GM18507 (cell line): ENCODE results near the gene PLXNA1.

Experiments
- DNase-seq: peaks from one replicate; pipeline ENCODE4 v3.0.0; 2011; ENCODE audit warnings: low read depth; ENCODE audit not compliant: insufficient read length; ENCODE audit errors: extremely low spot score
- FAIRE-seq: peaks from 2 replicates; lab custom pipeline; 2011; peaks lifted over from hg19 to GRCh38; lab: Jason Lieb, UNC

PLXNA1 gene

DNA sequence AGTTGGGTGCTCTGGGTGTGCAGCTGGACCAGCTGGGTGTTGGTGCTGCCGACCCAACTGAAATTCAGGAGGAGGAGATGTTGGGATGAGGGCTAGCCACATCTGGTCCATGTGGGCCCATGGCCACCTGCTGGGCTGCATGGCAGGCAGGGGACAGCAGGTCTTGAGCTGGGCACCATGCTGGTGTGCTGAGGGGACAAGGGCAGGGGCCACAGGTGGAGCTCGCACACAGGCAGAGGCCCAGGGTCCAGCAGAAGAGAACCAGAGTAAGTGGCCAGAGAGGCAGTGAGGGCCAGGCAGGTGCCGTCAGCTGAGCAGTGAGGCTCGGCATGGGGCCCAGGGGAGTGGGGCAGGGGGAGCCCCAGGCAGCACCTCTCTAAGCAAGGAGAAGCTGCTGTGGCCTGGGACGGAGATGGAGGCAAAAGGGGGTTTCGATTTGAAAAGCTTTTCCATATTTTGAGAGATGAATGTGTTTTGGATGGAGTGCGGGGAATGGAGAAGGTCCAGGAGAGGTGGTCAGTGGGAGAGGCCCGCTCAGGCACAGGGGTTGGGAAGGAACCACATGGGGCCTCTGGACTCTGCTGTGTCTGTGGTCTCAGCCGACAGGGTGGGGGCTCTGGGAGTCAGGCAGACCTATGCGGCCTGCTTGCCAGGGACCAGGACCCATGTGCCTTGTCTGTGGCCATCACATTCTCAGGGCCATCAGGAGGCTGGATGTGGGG is 30.5 kb upstream of the PLXNA1 start:
- no peak for FAIRE-seq
- DNase-seq = no peak

GRCh38 chr3:126952983-126953660 is 29.8 kb upstream of the PLXNA1 start:
- FAIRE-seq = no peak
- no peak for DNase-seq

DNA sequence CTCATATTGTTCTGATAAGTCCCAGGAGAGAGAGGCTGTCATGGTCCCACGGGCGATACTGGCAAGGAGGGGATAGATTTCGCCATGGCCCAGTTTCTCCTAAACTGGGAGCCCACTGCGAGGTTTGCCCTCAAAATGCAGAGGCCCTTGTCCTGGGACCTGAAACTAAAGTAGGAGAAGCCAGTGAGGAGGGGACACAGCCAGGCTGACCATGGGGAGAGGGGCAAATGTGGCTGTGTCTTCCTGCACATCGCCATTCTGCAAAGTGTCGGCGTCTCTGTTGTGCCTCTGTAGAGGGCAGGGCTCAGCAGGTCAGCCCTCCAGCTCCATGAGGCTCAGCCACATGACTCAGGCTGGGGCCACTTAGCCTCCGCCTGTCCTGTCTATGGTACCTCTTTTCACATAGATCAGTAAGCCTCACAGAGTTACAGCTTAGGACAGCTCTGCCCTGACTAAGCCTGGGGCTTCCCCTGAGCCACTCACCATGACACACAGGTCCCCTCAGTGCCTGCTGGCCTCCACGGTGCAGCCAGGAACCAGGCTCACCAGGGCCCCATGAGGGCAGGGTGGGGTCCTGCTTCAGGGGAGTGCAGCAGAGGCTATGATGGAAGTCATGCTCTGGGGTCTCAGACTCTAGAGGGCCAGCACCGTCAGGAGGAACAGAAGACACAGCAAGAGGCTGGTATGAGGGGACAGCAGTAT is 28.6 kb upstream of the PLXNA1 start:
- DNase-seq = no peak
- peak; percentile 76 for FAIRE-seq

GRCh38 chr3:126955004-126955790 is 27.7 kb upstream of the PLXNA1 start:
- FAIRE-seq = peak; percentile 88

GRCh38 chr3:126956361-126956760 is 26.6 kb upstream of the PLXNA1 start:
- DNase-seq (no peak), FAIRE-seq (no peak)

More at GRCh38 chr3:126955004-126955790, 27.7 kb upstream of the PLXNA1 start:
- DNase-seq = peak; percentile 23

DNA sequence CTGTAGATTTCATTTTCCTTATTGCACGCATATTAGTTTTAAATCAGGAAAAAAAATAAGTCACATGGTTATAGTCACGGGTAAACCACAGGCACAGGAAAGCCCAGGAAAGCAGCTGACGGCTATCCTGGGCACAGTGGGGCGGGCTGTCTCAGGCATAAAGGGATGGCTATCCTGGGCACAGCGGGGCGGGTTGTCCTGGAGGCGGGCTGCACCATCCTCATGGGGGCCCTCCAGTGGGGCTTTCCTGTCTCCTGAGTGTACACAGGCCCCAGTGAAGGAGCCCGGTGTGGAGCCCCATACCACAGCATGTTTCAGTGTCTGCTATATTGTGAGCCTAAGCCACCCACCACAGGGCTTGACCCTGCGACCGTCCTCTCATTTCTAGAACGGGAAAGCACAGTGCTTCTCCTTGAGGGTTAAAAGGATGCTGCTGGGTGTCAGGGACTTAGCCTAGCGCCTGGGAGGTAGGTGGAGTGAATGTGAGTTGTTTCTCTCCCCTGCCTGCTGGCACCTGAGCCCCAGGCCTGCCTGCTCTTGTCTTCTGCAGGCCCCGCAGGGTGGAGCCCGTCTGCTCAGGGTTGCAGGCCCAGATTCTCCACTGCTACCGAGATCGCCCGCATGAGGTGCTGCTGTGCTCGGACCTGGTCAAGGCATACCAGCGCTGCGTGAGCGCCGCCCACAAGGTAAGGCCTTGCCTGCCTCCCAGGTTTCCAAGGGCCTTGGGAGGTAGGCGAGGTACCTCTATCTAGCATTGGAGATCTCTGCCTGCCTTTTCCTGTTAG is 25.9 kb upstream of the PLXNA1 start:
- FAIRE-seq = no peak
- no peak for DNase-seq

GRCh38 chr3:126957776-126958637 is 24.9 kb upstream of the PLXNA1 start:
- DNase-seq (no peak), FAIRE-seq (no peak)

DNA sequence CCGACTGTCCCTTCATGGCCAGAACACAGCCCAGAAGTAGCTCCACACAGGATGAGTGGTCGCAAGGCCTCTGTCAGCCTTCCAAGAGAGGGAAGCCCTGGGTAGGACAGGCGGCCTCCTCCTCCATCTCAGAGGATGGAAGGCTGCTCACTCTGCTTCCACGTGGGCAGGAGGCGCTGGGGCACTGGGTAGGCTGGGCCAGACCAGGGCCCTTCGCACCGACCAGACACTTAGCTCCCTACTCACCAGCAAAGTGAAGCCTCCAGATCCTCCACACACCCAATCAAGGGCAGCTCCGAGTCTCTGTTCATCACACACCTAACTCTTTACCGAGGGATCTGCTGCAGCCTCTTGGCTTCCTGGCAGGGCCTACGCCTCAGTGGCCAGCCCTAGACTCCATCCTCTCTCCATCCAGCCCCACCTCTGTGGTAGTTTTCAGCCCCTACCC is 24.3 kb upstream of the PLXNA1 start:
- no peak for DNase-seq
- FAIRE-seq = no peak

DNA sequence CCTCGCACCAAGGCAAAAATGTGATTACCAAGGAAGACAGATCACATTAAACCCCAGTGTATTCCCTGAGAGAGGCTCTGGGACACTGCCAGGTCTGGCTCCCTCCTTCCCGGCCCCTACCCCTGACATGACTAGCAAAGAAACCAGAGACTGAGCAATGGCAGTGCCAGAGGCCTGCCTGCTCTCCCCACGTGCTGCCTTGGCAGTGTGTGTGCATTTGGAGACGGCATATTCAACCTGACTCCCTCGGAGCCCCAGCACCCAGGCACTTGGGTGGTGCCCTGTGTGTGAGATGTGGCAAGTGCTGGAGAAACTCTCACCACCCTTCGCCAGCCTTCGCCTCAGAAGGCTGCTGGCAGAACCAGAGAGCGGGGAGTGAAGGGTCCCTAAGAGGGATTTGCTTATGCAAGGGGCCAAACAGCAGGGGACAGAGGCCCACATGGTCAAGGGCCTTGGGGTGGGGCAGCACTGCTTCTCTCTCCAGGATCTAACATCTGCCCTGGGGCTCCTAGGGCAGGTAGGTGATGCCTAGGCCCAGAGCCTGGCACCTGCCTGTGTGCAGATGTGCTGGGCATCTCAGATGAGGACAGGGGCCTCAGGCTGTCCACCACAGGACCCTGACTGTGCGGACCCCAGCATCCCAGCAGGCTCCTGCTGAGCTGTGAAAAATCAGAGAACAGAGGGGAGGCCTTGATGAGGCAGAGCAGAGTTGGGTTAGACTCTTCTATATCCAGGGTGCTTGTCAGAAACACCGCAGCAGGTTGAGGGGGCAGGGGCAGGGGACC is 23.6 kb upstream of the PLXNA1 start:
- no peak for FAIRE-seq
- no peak for DNase-seq

DNA sequence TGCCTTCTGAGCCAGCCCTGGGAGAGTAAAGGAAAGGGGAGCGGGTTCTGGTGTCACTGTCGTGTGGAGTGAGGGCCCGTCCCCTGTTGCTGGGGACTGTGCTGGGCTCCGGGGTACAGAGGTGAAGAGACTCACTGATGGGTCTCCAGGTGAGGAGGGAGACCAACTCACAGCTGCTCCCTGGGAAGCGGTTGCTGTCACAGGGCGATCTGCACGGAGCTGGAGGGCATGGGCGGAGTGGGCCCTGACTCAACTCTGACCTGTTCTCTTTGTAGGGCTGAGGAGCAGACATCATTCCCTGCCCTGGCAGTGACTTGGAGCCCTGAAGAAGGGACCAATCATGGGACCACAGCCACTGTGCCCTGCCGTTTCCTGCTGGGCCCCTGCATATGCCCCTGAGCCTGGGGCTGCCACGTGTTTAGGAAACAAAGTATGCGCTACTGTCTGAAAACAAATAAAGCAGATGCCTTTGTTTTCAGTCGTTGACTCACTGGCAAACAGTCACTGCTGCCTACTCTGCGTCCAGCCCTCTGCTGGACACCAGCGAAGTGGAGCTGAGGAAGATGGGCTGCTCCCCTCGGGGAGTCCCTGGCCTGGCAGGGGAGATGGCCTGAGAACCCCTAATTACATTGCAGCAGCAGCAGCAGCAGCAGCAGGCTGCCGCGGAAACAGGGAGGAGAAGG is 22.9 kb upstream of the PLXNA1 start:
- FAIRE-seq = no peak

DNA sequence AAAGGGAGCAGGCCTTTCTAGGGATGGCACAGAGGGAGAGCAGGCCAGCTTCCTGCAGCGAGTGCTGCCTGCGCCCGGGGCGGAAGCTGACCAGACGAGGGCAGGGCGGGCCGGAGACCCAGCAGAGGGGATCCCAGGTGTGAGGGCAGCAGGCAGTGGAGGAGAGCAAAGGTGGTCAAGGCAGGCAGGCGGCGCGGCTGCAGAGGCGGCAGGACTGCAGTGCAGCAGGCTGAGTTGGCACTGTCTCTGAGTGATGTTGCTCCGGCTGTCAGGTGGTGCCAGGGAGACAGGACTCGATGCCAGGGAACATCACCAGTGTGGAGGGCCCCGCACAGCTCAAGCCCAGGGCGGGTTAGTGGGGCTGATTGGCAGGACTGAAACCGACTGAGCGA is 22.3 kb upstream of the PLXNA1 start:
- FAIRE-seq = no peak

More for the DNA sequence above, 22.9 kb upstream of the PLXNA1 start:
- DNase-seq = no peak

DNA sequence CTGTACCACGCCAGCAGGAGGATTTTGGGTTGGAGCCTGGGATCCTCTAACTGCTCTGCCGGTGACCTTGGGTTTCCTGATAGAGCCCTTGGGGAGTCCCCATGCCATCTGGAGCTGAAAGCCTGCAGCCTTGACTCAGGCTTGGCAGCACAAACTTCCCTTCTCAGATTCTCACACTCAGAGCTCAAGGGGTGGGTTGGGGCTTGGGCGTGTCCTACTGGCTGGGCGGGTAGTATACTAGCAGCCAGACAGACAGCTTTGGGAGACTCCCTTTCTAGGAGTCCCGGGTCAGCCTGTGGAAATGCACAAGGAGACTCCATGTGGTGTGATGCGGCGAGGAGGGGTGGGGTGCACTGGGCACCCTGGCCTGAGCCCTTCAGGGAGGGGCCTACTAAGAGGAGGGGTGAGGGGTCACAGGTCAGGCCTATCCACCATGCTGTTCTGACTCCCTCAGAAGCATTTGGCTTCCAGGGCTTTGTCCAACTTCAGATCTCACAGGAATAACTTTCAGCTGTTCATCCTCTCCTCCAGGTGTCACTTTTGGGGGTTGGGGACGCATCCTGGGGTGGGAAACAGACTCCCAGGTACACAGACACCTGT is 21.6 kb upstream of the PLXNA1 start:
- FAIRE-seq (peak; percentile 39), DNase-seq (no peak)

More for the DNA sequence above, 22.3 kb upstream of the PLXNA1 start:
- no peak for DNase-seq

DNA sequence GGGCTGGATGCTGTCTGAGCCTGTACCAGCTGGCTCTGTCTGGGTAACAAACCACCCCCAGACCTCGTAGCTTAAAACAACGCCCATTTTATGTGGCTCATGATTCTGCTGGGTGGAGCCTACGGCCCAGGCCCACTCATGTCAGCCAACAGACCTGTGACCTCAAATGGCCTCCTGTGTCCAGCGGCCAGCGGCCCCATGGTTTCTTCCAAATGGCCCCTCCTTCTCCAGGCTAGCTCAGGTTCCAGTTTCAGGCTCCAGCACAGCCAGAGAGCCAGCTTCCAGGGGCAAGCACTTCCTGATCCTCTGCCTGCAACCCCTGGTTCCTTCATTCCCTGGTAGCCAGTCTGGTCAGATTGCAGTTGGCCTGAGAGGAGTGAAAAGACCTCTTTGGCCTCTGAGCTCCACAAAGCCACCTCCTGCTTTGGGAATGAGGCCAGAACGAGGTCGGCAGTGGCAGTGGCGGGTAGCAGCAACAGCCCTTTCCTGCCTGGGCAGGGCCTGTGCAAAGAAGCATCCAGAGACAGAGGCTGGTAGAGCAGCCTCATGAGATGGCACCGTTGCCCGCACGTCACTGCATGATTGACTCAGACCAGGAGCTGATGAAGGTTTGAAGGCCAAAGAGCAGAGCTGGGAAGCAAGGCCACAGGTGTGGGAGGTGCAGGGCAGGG is 21.0 kb upstream of the PLXNA1 start:
- DNase-seq (no peak), FAIRE-seq (no peak)

- FAIRE-seq = no peak
- DNase-seq = no peak
These were observed 20.2 kb upstream of the PLXNA1 start for GRCh38 chr3:126962756-126963155.

DNA sequence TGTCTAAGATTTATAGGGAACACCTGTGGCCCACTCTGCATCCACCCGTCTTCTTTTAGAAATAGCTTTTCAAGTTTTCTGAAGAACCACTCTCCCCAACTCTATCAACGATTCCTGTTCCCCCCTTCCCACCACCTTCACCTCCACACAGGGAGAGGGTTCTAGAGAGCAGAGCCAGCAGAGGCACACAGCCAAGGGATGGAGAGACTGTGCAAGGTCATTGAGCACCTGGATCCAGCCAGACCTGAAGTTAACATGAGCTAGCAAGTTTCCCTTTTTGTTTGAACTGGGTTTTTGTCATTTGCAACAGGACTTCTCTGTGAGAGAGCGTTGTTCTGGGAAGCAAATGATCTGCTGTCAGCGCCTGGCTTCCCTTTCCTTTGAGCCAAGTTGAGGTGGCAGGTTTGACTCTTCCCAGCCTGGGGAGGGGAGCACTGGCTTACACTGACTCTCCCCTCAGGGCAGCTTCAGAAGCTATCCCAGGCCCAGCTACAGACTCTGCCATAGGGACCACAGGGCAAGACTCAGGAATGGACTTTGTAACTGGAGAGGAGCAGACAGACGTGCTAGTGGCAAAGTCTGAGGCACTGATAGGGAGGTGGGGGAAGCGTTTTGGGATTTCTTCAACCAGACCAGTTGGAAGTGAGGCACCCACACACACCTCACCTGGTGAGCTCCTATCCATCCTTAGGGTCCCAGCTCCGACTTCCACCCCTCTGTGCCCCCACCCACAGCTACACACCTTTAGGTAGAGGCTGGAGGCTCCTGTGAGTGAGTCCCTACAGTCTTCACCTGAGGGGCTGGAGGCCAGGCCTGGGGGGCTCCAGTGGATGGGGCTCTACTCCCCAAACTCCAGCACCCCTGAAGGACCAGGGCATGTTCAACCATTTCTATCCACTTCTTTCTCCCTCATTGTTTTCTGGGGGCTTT is 19.4 kb upstream of the PLXNA1 start:
- no peak for FAIRE-seq

More for the DNA sequence above, 19.4 kb upstream of the PLXNA1 start:
- no peak for DNase-seq
